C4-2B (cell line): Measurements from ENCODE around the gene ATP13A3.

ENCODE experiments used
- H3K27ac ChIP-seq: fragments of 450-650 bp; 2 replicates; pipeline ENCODE4 v1.5.1; 2017
- ZFX ChIP-seq: fragments of 450-650 bp; IDR thresholded peaks from 2 replicates; pipeline ENCODE4 v1.6.1; 2017
- TF ChIP-seq, protein P1 (sequence below): fragments of 450-650 bp; conservative IDR thresholded peaks from 2 replicates; pipeline ENCODE4 v1.5.1; 2017; ENCODE audit warnings: mild to moderate bottlenecking

Gene ATP13A3

DNA sequence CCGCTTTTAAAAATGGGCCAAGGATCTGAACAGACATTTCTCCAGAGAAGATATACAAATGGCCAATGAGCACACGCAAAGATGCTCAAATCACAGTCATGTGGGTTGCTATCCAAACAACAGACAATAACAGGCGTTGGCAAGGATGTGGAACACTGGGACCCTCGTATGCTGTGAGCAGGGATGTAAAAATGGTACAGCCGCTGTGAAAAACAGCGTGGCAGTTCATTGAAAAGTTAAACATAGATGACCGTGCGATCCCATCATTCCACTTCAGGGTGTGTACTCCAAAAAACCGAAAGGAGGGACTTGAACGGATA is 110.6 kb downstream of the ATP13A3 start:
- no peak overlapping the region for H3K27ac ChIP-seq
- TF ChIP-seq ZFX = no peak
- TF ChIP-seq, protein P1, sequence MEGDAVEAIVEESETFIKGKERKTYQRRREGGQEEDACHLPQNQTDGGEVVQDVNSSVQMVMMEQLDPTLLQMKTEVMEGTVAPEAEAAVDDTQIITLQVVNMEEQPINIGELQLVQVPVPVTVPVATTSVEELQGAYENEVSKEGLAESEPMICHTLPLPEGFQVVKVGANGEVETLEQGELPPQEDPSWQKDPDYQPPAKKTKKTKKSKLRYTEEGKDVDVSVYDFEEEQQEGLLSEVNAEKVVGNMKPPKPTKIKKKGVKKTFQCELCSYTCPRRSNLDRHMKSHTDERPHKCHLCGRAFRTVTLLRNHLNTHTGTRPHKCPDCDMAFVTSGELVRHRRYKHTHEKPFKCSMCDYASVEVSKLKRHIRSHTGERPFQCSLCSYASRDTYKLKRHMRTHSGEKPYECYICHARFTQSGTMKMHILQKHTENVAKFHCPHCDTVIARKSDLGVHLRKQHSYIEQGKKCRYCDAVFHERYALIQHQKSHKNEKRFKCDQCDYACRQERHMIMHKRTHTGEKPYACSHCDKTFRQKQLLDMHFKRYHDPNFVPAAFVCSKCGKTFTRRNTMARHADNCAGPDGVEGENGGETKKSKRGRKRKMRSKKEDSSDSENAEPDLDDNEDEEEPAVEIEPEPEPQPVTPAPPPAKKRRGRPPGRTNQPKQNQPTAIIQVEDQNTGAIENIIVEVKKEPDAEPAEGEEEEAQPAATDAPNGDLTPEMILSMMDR = no peak

GRCh38 chr3:194375473-194376240 is 111.1 kb downstream of the ATP13A3 start:
- no peak overlapping the region for H3K27ac ChIP-seq
- no peak for TF ChIP-seq ZFX
- TF ChIP-seq, protein P1 = no peak

DNA sequence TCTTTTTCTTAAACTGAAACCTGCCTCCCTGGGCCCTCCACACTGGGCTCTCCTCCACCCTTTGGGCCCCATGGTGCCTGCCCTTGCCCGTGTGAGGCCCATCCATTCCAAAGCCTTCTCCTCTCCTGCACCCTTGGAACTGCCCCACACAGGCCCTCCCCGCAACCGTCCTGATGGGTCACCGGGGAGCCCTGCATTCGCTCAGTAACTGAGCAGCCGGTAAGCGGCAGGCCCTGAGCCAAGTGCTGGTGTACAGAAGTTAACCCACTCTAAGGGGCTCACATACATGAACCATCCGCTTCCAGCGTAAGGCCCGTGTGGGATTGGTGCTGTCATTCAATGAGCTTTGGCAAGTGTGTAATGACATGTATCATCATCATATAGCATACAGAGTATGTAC is 111.9 kb downstream of the ATP13A3 start:
- H3K27ac ChIP-seq = no peak overlapping the region
- TF ChIP-seq, protein P1 = no peak
- no peak for TF ChIP-seq ZFX

DNA sequence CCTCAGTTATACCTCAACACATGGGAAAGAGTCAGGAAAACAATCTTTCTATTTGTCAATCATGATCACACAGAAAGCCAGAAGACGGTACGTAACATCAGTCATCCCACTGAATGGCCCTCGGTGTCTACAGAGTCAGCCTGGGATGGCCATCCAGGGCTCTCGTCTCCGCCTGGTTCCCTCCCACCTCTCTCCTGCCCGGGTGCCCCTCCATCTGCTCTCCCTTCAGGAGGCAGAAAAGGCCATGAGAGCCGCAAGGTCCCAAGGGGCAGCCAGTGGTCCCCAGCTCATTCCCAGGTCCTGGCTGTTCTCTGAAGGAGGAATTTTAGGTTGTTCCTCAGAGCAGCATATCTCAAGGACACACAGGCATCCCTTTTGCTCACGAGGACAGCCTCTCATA is 112.9 kb downstream of the ATP13A3 start:
- H3K27ac ChIP-seq = no peak overlapping the region
- TF ChIP-seq, protein P1 = no peak
- no peak for TF ChIP-seq ZFX

GRCh38 chr3:194373028-194373427 is 113.8 kb downstream of the ATP13A3 start:
- H3K27ac ChIP-seq = no peak overlapping the region
- TF ChIP-seq, protein P1 = no peak
- no peak for TF ChIP-seq ZFX

DNA sequence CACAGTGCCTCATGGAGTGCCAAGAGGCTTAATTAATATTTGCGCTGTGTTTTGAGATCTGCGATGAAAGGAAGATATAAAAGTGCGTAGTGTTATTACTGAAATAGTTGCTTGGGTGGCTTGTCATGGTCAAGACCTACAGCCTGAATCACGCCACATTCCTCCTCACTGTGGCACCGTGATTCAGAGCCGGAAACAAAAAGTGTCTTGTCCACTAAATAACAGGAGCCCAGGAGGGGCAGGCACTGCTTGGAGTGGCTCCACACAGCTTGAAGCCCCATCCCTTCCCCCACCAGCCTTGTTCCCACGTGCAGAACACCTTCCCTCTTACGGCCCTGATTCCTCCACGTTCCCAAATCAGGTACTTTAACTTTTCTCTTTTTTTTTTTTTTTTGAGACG is 116.0 kb downstream of the ATP13A3 start:
- no peak for TF ChIP-seq ZFX
- TF ChIP-seq, protein P1 = no peak
- H3K27ac ChIP-seq = no peak overlapping the region

- H3K27ac ChIP-seq = no peak within 1 kb of the TSS
- TF ChIP-seq ZFX = no peak
- TF ChIP-seq, protein P1 = no peak
Observed at GRCh38 chr3:194369522-194370279, 117.1 kb downstream of the ATP13A3 start, which contains the start of gene LRRC15. Gene LRRC15, minus strand, starts transcription at chr3:194369743. Its CDS starts 8,700 bp downstream, at chr3:194361043.
